Trophoblast cell (in vitro differentiated cells and primary cell): Measurements from ENCODE around the gene DRAM1.

Experiments
- DNase-seq, 2 donors: peaks; one replicate each; pipeline ENCODE4 v3.0.0-alpha.2; 2016
- H2AFZ ChIP-seq: 2 replicates; pipeline ENCODE4 v1.6.1; 2013; ENCODE audit warnings: low read length, moderate library complexity, mild to moderate bottlenecking; ENCODE audit not compliant: insufficient read depth, poor library complexity
- H2AK5ac ChIP-seq: 2 replicates; pipeline ENCODE4 v1.6.1; 2013; ENCODE audit warnings: mild to moderate bottlenecking, low read length
- H2BK120ac ChIP-seq: 2 replicates; pipeline ENCODE4 v1.6.1; 2013; ENCODE audit warnings: low read length, mild to moderate bottlenecking, moderate library complexity; ENCODE audit not compliant: insufficient read depth, poor library complexity
- H2BK12ac ChIP-seq: 2 replicates; pipeline ENCODE4 v1.6.1; 2013; ENCODE audit warnings: mild to moderate bottlenecking, low read length, moderate library complexity
- H2BK5ac ChIP-seq: 2 replicates; pipeline ENCODE4 v1.6.1; 2013; ENCODE audit warnings: low read length, low read depth, moderate library complexity, mild to moderate bottlenecking; ENCODE audit not compliant: poor library complexity
- H3K14ac ChIP-seq: 2 replicates; pipeline ENCODE4 v1.6.1; 2013; ENCODE audit warnings: mild to moderate bottlenecking, low read length
- H3K18ac ChIP-seq: 2 replicates; pipeline ENCODE4 v1.6.1; 2013; ENCODE audit warnings: mild to moderate bottlenecking, low read length
- H3K23ac ChIP-seq: 2 replicates; pipeline ENCODE4 v1.6.1; 2013; ENCODE audit warnings: low read length
- H3K27ac ChIP-seq: 2 replicates; pipeline ENCODE4 v1.5.1; 2013; ENCODE audit warnings: low read depth, mild to moderate bottlenecking, inconsistent platforms, low read length, moderate library complexity
- H3K27me3 ChIP-seq: 2 replicates; pipeline ENCODE4 v1.6.1; 2013; ENCODE audit warnings: inconsistent platforms, mild to moderate bottlenecking, low read length, moderate library complexity; ENCODE audit not compliant: insufficient read depth
- H3K36me3 ChIP-seq, 2 experiments: 1 replicate in 1 of 2; 2 replicates in 1 of 2; pipeline ENCODE4 v1.6.1; 2013; ENCODE audit warnings: low read length in 2 of 2, mild to moderate bottlenecking in 2 of 2, moderate library complexity in 1 of 2; ENCODE audit not compliant: insufficient read depth in 2 of 2, control insufficient read depth in 1 of 2
- H3K4ac ChIP-seq: 2 replicates; pipeline ENCODE4 v1.6.1; 2013; ENCODE audit warnings: low read depth, mild to moderate bottlenecking, low read length, moderate library complexity
- H3K4me1 ChIP-seq, 2 experiments: 1 replicate in 1 of 2; 2 replicates in 1 of 2; pipeline ENCODE4 v1.6.1; 2013; ENCODE audit warnings: low read length in 2 of 2, mild to moderate bottlenecking in 2 of 2, moderate library complexity in 1 of 2; ENCODE audit not compliant: insufficient read depth in 2 of 2, control insufficient read depth in 1 of 2
- H3K4me2 ChIP-seq: 2 replicates; pipeline ENCODE4 v1.6.1; 2013; ENCODE audit warnings: inconsistent platforms, mild to moderate bottlenecking, low read length, moderate library complexity
- H3K4me3 ChIP-seq: 2 replicates; pipeline ENCODE4 v1.5.1; 2013; ENCODE audit warnings: mild to moderate bottlenecking, low read depth, low read length, inconsistent platforms
- H3K79me1 ChIP-seq: one replicate; pipeline ENCODE4 v1.6.1; 2013; ENCODE audit warnings: low read length
- H3K79me2 ChIP-seq: 2 replicates; pipeline ENCODE4 v1.6.1; 2013; ENCODE audit warnings: low read length, mild to moderate bottlenecking; ENCODE audit not compliant: control insufficient read depth, insufficient read depth, poor library complexity
- H3K9ac ChIP-seq: 2 replicates; pipeline ENCODE4 v1.6.1; 2013; ENCODE audit warnings: mild to moderate bottlenecking, low read length
- H3K9me3 ChIP-seq: 2 replicates; pipeline ENCODE4 v1.6.1; 2013; ENCODE audit warnings: low read depth, mild to moderate bottlenecking, control low read depth, inconsistent platforms, low read length; ENCODE audit not compliant: insufficient read depth
- H4K12ac ChIP-seq: 2 replicates; pipeline ENCODE4 v1.6.1; 2013; ENCODE audit warnings: low read depth, mild to moderate bottlenecking, low read length, moderate library complexity
- H4K8ac ChIP-seq: 2 replicates; pipeline ENCODE4 v1.6.1; 2013; ENCODE audit warnings: low read depth, mild to moderate bottlenecking, low read length, moderate library complexity
- H4K91ac ChIP-seq: one replicate; pipeline ENCODE4 v1.6.1; 2013; ENCODE audit warnings: low read depth, mild to moderate bottlenecking, low read length, moderate library complexity
- WGBS: extraction: QIAGEN DNeasy Blood & Tissue Kit; methylation state at CpG from one replicate; pipeline ENCODE4 v1.1.7; 2013; ENCODE audit warnings: missing lambda C conversion rate; ENCODE audit not compliant: insufficient read length, insufficient coverage; ENCODE audit errors: extremely low coverage; 5-methylcytosine and 5-hydroxymethylcytosine counted together

Gene DRAM1

DNA sequence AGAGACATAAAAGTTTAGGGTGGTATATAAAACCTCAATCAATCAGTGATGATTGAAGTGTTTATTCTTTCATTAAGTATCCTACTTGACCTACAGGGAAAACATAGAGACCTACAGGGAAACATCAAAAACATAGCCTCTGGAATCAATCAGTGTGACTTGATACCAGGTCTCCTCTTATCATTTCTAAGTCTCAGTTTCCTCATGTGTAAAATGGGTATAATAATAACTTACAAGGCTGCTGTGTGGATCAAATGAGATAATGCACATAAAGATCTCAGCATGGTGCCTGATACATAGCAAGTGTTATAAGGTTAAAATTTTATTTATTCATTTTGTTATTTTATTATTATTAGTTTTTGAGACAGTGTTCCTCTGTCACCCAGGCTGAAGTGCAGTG, 24.4 kb upstream of the DRAM1 start:
- DNase-seq = no peak
- H3K4me2 ChIP-seq = no peak overlapping the region
- no peak overlapping the region for H2BK120ac ChIP-seq
- H3K27me3 ChIP-seq = no peaks in the 10 kb centered on the region
- no peak overlapping the region for H4K12ac ChIP-seq
- peaks cover 8 to 11% of the 10 kb centered on the region in 2 experiments for H3K4me1 ChIP-seq
- no peak overlapping the region for H4K91ac ChIP-seq
- no peak overlapping the region for H2AK5ac ChIP-seq
- no peak overlapping the region for H2AFZ ChIP-seq
- no peaks in the 10 kb centered on the region for H3K36me3 ChIP-seq
- H3K4me3 ChIP-seq = no peak overlapping the region
- H3K79me1 ChIP-seq = peaks cover 6% of the 10 kb centered on the region
- H2BK5ac ChIP-seq = no peak overlapping the region
- H3K9me3 ChIP-seq = no peaks in the 10 kb centered on the region
- H4K8ac ChIP-seq = no peak overlapping the region
- H3K4ac ChIP-seq = no peak overlapping the region
- no peak overlapping the region for H2BK12ac ChIP-seq
- no peak overlapping the region for H3K27ac ChIP-seq
- H3K23ac ChIP-seq = no peak overlapping the region
- no peak overlapping the region for H3K14ac ChIP-seq
- H3K9ac ChIP-seq = no peak overlapping the region
- H3K79me2 ChIP-seq = no peaks in the 10 kb centered on the region
- no peak overlapping the region for H3K18ac ChIP-seq

DNA sequence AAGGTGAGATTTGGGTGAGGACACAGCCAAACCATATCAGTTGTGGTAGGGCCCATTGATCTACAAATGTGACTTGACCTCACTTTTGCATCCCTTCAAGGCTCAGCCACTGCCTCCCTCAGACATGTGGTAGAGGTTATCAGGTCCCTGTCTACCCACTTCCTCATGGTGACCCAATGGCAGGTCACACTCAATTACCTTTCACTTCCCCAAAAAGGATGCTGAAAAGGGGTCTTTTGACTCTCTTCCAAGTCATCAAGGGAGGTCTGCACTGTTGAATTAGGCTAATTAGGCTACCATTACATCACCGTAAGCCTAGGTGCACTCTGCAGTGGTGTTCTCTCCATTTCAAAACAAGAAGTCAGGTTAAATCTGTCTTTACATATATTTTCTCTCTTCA, 22.6 kb upstream of the DRAM1 start:
- Histone ChIP-seq H3K27me3 (no peaks in the 10 kb centered on the region), H4K12ac (no peak overlapping the region), H4K91ac (peak overlapping the region; percentile 49), H4K8ac (peak overlapping the region; percentile 37), H3K9ac (no peak overlapping the region), H3K14ac (peak overlapping the region; percentile 12), H3K9me3 (no peaks in the 10 kb centered on the region), H3K79me1 (peaks cover 6% of the 10 kb centered on the region), H3K79me2 (no peaks in the 10 kb centered on the region), H2BK120ac (peak overlapping the region; percentile 34), H3K18ac (no peak overlapping the region), H3K4me3 (no peak overlapping the region), H2BK5ac (peak overlapping the region; percentile 7), H3K4me2 (no peak overlapping the region), H3K4ac (no peak overlapping the region), H2AFZ (no peak overlapping the region), H2BK12ac (peak overlapping the region; percentile 72), H3K36me3 (no peaks in the 10 kb centered on the region), H3K4me1 (peaks cover 8 to 11% of the 10 kb centered on the region in 2 experiments), H3K23ac (no peak overlapping the region), H3K27ac (peak overlapping the region; percentile 72), H2AK5ac (no peak overlapping the region)
- no peak for DNase-seq
- no CpG with 5 or more reads among the region's 1 CpG for WGBS

DNA sequence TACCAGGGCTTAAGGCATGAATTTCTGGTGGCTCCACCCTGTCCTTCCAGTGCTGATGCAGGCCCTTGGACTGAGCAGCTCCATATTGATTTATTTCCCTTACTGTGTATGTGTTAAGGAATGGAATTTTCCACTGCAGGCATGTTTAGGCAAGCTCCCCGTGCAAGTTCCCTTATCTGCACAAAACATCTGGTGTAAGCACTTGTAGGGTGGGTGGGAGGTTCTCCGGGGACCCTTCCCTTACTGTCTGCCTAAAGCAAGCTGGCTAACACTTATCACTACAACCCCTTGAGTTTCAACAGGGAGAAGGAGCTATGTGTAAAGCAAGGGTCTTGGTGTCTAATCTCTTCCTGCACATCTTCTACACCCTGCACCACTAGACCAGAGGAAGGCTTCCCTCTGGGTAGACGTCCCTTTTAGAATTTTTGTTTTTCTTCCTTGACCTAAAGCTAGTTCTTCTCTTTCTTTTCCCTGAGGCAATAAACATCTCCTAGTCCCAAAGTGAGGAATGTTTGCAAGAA, 22.0 kb upstream of the DRAM1 start:
- Histone ChIP-seq H3K9ac (no peak overlapping the region), H3K4ac (no peak overlapping the region), H3K18ac (no peak overlapping the region), H2BK12ac (peak overlapping the region; percentile 3), H4K8ac (peak overlapping the region; percentile 6), H2AFZ (no peak overlapping the region), H3K23ac (no peak overlapping the region), H4K12ac (no peak overlapping the region), H3K4me3 (no peak overlapping the region), H3K27ac (peak overlapping the region; percentile 72), H3K36me3 (no peaks in the 10 kb centered on the region), H4K91ac (peak overlapping the region; percentile 45), H2BK120ac (no peak overlapping the region), H3K79me1 (peaks cover 6% of the 10 kb centered on the region), H2AK5ac (no peak overlapping the region), H3K9me3 (no peaks in the 10 kb centered on the region), H2BK5ac (peak overlapping the region; percentile 52), H3K79me2 (no peaks in the 10 kb centered on the region), H3K27me3 (no peaks in the 10 kb centered on the region), H3K14ac (no peak overlapping the region), H3K4me1 (peaks cover 8 to 11% of the 10 kb centered on the region in 2 experiments), H3K4me2 (peak overlapping the region; percentile 17)
- no CpG with 5 or more reads among the region's 3 CpGs for WGBS
- peak in 1 of 2 donors; percentile 38 for DNase-seq

DNA sequence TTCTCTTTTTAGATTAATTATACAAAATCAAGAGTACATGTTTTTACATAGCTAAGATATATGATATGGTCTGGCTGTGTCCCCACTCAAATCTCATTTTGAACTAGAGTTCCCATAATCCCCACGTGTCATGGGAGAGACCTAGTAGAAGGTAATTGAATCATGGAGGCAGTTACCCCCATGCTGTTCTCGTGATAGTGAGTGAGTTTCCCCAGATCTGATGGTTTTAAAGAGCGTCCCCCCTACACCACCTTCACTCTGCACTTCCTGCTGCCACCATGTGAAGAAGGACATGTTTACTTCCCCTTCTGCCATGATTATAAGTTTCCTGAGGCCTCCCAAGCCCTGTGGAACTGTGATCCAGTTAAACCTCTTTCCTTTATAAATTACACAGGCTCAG, 21.4 kb upstream of the DRAM1 start:
- H2BK12ac ChIP-seq = peak overlapping the region; percentile 97
- no peaks in the 10 kb centered on the region for H3K36me3 ChIP-seq
- peak overlapping the region; percentile 70 for H2AK5ac ChIP-seq
- WGBS = no CpG with 5 or more reads among the region's 3 CpGs
- H2AFZ ChIP-seq = no peak overlapping the region
- no peak overlapping the region for H3K4me3 ChIP-seq
- H3K79me1 ChIP-seq = peaks cover 6% of the 10 kb centered on the region
- H3K18ac ChIP-seq = no peak overlapping the region
- peak overlapping the region; percentile 90 for H2BK120ac ChIP-seq
- H3K4ac ChIP-seq = peak overlapping the region; percentile 73
- H3K9me3 ChIP-seq = no peaks in the 10 kb centered on the region
- peak overlapping the region; percentile 53 for H3K14ac ChIP-seq
- no peak overlapping the region for H3K23ac ChIP-seq
- no peaks in the 10 kb centered on the region for H3K27me3 ChIP-seq
- H3K79me2 ChIP-seq = no peaks in the 10 kb centered on the region
- no peak for DNase-seq
- H3K4me2 ChIP-seq = no peak overlapping the region
- peak overlapping the region; percentile 92 for H4K91ac ChIP-seq
- H4K12ac ChIP-seq = no peak overlapping the region
- peak overlapping the region; percentile 78 for H2BK5ac ChIP-seq
- H3K9ac ChIP-seq = no peak overlapping the region
- peaks cover 8 to 11% of the 10 kb centered on the region in 2 experiments for H3K4me1 ChIP-seq
- H3K27ac ChIP-seq = peak overlapping the region; percentile 12
- peak overlapping the region; percentile 60 for H4K8ac ChIP-seq
